KOPT-K1 (cell line): ENCODE results near the gene RPS17.
"Not testable (repeated sequence)": the region's sequence is repeated elsewhere in the genome, so short reads cannot be mapped to it uniquely, and the experiment has no call there.

Source experiments
- H3K27ac ChIP-seq: fragments of 200-600 bp; sonication (generic); 2 replicates; pipeline ENCODE4 v1.5.1; 2016; ENCODE audit warnings: antibody characterized with exemption, mild to moderate bottlenecking, low read depth, low read length; ENCODE audit not compliant: poor library complexity, severe bottlenecking
- H3K36me3 ChIP-seq: fragments of 200-600 bp; sonication (generic); 2 replicates; pipeline ENCODE4 v1.5.1; 2017; ENCODE audit warnings: antibody characterized with exemption, mild to moderate bottlenecking, low read length, moderate library complexity; ENCODE audit not compliant: insufficient read depth
- H3K9me3 ChIP-seq: fragments of 200-600 bp; sonication (generic); 2 replicates; pipeline ENCODE4 v1.5.1; 2017; ENCODE audit warnings: antibody characterized with exemption, low read length, mild to moderate bottlenecking; ENCODE audit not compliant: insufficient read depth, poor library complexity, severe bottlenecking

The RPS17 gene

GRCh38 chr15:82504074-82504473 lies 36.2 kb downstream of the RPS17 start:
- H3K9me3 ChIP-seq, H3K27ac ChIP-seq, H3K36me3 ChIP-seq: not testable (repeated sequence)

- H3K36me3 ChIP-seq, H3K9me3 ChIP-seq, H3K27ac ChIP-seq: not testable (repeated sequence)
These were observed 37.4 kb downstream of the RPS17 start for GRCh38 chr15:82502700-82503339.

- H3K36me3 ChIP-seq, H3K27ac ChIP-seq, H3K9me3 ChIP-seq: not testable (repeated sequence)
These were observed 39.5 kb downstream of the RPS17 start for GRCh38 chr15:82500772-82501171.

- H3K9me3 ChIP-seq, H3K36me3 ChIP-seq, H3K27ac ChIP-seq: not testable (repeated sequence)
These were observed 42.3 kb downstream of the RPS17 start for GRCh38 chr15:82497978-82498377.

GRCh38 chr15:82488250-82488649 lies 52.0 kb downstream of the RPS17 start:
- not testable (repeated sequence) for H3K9me3 ChIP-seq, H3K36me3 ChIP-seq, H3K27ac ChIP-seq

- not testable (repeated sequence) for H3K9me3 ChIP-seq, H3K27ac ChIP-seq, H3K36me3 ChIP-seq
These were observed 53.2 kb downstream of the RPS17 start for GRCh38 chr15:82487045-82487444.
